ENCODE results near the gene SRRM2.

The SRRM2 gene

DNA sequence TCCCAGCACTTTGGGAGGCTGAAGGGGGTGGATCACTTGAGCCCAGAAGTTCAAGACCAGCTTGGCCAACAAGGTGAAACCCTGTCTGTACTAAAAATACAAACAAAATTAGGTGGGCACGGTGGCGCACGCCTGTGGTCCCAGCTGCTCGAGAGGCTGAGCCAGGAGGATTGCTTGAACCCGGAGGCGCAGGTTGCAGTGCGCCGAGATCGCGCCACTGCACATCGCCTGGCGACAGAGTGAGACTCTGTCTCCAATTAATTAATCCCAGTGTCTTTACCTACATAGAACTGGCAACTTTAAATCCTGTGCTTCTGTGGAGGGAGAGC is 26.2 kb downstream of the SRRM2 start:
- DNase-seq = no peak

DNA sequence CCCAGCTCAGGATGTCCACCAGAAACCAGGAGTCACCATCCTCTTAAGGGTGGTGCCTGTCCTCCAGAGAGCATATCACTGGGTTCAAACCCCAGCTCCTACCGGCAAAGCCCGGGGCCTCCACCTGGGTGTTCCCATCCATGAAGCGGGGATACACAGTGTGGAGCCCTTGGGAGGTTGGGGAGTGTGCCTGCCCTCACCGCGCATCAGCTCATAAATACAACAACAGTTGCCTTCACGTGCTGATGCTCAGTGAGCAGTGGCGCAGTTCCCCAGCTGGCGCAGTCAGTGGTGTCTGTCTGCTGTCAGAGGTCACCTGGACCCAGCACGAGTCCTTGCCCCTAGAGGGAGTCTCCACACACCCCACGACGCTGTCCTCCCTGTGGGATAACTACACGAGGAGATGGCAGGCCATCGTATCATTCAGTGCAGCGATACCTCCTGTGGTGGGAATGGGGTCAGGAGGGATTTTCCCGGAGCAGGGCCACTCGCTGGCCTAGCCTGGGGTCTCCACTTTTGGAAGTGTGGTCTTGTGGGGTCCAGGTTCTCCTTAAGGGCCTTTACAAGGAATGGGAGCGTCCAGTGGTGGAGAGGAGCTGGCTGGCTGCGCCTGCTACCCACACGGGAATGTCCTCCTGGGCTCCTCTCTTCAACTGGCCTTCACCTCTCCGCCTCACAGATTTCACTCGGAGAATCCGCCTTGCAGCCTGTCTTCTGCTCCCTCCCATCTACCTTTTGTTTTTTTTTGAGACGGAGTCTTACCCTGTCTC is 26.9 kb downstream of the SRRM2 start:
- DNase-seq = no peak

DNA sequence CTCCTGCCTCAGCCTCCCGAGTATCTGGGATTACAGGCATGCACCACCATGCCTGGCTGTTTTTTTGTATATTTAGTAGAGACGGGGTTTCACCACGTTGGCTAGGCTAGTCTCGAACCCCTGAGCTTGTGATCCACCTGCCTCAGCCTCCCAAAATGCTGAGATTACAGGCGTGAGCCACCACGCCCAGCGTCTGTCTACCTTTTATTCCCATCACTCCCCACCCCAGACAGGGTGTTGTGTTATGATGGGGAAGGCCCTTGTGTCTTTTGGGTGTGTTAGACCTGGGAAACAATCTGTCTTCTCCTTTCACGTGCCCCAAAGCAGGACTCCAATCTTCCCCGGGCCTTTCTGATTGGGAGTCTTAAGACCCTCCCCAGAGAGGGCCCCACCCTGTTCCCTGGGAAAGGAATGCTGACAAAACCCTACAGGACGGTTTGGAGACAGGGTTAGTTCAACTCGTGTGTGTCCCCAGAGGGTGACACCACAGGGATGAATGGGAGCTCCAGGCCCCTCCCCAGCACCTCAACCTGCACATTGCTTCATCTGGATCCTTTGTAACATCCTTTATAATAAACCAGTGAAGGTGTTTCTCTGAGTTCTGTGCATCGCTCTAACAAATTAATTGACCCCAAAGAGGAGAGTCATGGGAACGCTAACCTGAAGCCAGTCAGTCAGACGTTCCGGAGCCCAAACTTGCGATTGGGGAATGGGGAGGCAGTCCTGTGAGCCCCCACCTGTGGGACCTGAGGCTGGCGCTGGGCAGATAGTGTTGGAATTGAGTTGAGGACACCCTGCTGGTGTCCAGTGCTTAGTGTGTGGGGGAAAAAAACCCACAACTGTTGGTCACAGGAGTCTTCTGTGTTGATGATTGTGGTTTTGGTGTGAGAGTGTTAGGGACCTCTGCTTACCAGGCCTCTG is 27.8 kb downstream of the SRRM2 start:
- no peak for DNase-seq

GRCh38 chr16:2782583-2783351 is 30.3 kb downstream of the SRRM2 start:
- DNase-seq = no peak

DNA sequence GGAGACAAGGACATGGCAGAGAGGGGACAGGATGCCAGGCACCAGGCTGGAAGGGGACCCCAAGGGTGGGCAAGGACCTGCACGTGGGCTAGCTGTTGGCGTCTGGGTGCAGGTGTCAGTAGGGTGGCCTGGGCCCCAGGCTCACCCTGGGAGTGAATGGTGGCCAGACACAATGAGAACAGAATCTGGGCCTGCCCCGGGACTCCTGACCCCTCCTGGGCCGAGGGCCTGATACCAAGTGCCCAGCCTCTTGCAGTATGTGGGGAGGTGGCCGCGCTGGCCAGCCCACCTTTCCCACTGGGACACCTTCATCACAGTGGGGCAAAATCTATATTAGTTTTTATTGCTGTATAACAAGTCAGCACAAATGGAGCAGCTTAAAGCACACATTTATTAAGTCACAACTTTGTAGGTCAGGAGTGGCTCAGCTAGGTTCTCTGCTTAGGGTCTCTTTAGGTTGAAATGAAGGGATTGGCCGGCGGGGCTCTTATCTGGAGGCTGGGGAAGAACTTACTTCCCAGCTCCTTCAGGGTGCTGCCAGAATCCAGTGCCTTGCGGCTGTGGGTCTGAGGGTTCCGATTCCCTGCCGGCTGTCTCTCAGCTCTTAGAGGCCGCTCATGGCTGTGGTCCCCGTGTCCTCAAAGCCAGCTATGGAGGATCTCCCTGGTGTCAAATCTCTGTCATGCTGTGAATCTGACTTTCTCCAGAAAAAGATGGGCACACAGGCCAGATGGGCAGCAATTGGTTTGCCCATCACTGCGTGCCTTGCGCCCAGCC is 31.3 kb downstream of the SRRM2 start:
- no peak for DNase-seq

- DNase-seq = no peak
Measured at GRCh38 chr16:2784358-2785100, 32.1 kb downstream of the SRRM2 start.

DNA sequence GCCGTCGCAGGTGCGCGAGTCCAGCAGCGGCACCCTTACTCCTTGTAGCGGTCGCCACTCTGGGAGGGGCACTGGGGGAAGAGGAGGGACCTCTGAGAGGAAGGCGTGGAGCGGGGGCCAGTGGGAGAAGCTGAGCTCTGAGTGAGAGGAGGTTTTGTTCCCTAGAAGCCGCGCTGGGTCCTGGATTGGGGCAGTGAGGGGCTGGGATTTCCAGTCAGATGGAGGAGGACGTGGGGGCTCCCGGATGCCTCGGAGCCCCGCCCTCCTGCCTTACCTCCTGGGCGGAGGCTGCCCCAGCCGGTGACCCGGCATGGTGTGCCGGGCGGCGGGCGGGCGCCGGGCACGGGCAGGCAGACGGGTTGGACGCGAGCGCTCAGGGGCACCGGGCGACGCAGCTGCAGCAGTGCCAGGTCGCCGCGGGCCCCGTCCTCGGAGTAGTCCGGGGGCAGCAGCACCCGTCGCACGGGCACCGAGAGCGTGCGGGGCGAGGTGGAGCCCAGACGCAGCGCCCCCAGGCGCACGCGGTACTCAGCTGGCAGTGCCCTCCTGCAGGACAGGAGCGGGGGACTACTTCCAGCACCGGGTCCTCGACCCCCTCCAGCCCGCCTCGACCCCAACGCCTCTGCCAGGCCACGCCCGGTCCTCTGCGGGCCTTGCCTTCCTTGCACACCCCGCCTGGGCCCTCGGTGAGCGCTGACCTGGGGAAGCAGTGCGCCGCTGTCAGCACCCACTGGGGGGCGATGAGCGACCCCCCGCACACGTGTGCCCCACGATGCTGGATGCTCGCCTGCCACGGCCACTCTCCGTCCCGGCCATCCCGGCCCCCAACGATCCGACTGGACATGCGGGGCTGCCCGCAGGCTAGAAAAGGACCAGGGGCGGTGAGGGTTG is 32.9 kb downstream of the SRRM2 start:
- peak; percentile 42 to 67 (median 59) for DNase-seq

DNA sequence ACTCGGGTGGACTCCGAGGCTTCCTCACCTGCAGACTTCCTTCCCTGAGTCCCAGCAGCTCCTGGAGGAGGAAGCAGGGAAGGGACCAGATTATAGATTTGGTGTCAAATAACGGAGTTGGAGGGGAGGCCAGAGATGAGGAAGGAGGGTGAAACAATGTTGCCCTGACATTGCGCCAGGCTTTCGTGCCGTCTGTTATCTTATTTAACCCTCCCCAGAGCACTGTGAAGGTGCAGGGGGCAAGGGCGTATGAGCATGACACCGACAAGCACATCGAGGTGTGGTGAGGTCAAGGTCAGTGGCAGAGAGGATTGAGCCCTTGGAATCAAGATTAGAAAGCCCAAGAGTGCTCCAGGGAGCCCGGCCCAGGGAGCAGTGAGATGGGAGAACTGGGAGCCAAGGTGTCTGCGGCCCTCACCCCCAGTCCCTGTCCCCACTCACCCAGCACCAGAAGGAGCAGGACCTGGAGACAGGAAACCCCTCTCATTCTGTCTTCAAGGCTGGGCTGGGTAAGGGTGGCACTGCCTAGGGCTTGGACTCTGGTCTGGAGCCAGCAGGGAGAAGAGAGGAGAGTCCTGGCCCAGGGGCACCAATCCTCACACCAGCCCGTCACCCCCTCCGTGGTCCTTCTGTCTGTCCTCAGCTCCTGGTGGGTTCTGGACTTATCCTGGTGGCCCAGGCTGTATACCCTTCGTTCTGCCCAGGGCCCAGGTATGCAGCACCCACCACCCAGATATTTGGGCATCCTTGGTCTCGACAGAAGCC is 33.8 kb downstream of the SRRM2 start:
- DNase-seq = no peak

DNA sequence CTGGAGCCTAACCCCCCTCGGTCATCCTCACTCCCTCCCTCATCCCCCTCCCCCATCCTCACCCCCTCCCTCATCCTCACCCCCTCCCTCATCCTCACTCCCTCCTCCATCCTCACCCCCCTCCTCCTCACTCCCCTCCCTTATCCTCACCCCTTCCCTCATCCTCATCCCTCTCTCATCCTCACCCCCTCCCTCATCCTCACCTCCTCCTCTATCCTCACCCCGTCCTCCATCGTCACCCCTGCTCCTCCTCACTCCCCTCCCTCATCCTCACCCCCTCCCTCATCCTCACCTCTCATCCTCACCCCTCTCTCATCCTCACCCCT is 34.4 kb downstream of the SRRM2 start:
- DNase-seq = no peak

DNA sequence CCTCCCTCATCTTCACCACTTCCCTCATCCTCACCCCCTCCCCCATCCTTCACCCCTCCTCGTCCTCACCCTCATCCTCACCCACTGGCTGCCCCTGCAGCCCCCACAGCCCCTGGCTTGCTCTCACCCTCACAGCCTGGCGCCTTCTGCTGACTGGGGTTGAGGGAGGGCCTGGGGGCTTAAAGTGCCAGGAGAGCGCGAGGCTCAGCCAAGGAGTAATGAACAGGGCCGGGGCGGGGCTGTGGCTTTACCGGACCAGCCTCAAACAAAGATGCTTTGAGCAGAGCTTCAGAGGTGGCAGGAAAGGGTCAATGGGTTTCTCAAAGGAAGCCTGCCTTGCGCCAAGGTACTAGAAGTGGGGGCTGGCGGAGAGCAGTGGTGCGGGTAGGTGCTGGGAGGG is 35.0 kb downstream of the SRRM2 start, which contains the start of gene PRSS33:
PRSS33 (minus strand) TSS at position 155 of the 400 bp plus-strand sequence. CDS start 1,013 bp downstream, outside the sequence.
- DNase-seq = no peak

GRCh38 chr16:2787961-2788360 is 35.5 kb downstream of the SRRM2 start:
- no peak for DNase-seq

DNA sequence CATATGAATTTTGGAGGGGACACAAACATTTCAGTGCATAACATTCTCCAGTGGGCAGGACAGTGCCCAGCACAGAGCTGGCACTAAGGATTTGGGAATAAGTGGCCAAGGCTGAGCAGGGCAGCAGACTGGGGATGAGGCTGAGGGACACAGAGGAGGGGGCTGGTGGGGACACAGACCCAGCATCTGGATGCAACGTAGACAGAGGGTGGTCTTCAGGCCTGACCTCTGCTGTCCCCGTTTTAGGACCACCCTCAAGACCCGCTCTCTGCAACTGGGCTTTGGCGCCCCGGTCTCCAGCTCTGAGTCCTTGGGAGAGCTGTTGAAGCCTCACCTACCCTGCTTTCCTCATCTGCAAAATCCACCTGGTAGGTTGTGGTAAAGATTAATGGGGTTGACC is 38.2 kb downstream of the SRRM2 start:
- no peak for DNase-seq

DNA sequence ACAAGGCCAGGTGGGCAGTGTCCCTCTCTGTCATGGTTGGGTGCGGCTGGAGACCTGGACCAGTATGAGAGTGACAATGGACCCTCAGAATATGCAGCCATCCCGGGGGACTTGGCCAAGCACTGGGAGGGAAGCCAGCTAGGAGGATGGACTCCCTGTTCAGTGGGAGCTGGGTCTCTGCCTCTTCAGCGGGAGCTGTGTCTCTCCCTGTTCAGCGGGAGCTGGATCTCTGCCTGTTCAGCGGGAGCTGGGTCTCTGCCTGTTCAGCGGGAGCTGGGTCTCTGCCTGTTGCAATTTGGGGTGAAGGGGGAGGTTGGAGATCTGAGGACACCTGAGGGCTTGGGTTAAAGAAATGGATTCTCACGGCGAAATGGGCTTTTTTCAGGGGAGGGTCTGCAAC is 38.7 kb downstream of the SRRM2 start:
- no peak for DNase-seq

DNA sequence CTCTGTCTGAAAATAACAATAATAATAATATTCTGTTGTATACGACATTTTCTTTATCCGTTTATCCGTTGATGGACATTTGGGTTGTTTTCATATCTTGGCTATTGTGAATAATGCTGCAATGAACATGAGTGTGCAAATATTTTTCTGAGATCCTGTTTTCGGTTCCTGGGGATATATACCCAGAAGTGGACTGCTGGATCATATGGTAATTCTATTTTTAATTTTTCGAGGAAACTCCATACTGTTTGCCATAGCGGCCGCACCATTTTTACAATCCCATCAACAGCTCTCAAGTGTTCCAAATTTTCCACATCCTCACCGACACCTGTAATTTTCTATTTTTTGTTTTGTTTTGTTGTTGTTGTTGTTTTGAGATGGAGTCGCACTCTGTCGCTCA is 40.5 kb downstream of the SRRM2 start:
- DNase-seq = peak in 1 of 3 donors; percentile 33

DNA sequence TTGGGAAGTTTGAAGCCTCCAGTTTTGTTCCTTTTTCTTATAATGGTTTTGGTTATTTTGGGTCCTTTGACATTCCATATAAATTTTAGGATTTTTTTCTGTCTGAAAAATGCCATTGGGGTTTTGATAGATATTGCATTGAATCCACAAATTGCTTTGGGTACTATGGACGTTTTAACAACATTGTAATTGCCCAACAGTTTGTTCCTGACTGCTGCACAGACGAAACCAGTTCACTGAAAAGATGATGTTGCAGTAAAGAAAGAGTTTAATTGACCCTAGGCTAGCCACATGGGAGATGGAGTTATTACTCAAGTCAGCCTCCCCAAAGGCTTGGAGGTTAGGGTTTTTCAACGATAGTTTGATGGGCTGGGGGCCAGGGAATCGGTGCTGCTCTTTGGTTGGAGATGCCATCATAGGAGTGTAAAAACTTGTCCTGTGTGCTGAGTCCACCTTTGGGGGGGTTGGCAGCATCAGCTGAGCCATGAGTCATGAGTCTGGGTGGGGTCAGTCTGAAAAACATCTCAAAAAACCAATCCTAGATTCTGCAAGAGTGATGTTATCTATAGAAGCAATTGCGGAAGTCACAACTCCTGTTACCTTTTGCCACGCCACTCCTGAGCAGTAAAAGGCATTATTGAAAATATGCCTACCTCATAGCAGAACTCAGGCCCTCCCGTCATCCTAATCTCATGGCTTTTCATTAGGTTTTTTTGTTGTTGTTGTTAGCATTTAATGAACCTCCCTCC is 43.1 kb downstream of the SRRM2 start:
- peak in 1 of 3 donors; percentile 17 for DNase-seq

GRCh38 chr16:2798723-2799204 is 46.3 kb downstream of the SRRM2 start:
- no peak for DNase-seq

DNA sequence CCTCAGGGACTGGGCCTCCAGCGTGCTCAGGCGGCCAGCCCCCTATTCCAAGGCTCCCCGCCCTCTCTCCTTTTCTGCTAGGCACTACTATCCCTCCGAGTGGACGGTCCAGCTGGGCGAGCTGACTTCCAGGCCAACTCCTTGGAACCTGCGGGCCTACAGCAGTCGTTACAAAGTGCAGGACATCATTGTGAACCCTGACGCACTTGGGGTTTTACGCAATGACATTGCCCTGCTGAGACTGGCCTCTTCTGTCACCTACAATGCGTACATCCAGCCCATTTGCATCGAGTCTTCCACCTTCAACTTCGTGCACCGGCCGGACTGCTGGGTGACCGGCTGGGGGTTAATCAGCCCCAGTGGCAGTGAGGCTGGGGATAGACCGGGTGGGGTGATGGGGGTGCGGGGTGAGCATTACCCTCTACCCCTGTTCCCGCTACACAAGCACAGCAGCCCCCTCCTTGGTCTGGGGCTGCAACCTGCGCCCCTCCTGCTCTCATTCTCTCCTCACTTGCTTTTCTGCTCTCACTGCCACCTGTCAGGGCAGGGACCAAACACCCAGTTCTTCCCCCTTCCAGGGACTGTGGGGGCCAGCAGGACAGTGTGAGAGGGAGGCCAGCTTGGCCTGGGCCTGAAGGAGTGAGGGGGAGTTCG is 46.9 kb downstream of the SRRM2 start:
- DNase-seq = no peak

- DNase-seq = peak; percentile 60 to 70 (median 64)
Measured at GRCh38 chr16:2799859-2800226, 47.4 kb downstream of the SRRM2 start.

All from suppressor macrophage treated with lipopolysaccharide for 1 hour (primary cell).